Measurements from ENCODE around the gene MIER2. TPM values are rescaled to one million over a fixed set of nuclear protein-coding genes. Genes with fewer than 3 reads are reported as not detected.
A peak's percentile ranks its signal among the peaks of the same experiment; 100 is the strongest.
"Not testable (repeated sequence)": the region's sequence is repeated elsewhere in the genome, so short reads cannot be mapped to it uniquely, and the experiment has no call there.

Gene MIER2
- total RNA-seq, 2 experiments from 2014 or later = 20.7 to 22.0 TPM

DNA sequence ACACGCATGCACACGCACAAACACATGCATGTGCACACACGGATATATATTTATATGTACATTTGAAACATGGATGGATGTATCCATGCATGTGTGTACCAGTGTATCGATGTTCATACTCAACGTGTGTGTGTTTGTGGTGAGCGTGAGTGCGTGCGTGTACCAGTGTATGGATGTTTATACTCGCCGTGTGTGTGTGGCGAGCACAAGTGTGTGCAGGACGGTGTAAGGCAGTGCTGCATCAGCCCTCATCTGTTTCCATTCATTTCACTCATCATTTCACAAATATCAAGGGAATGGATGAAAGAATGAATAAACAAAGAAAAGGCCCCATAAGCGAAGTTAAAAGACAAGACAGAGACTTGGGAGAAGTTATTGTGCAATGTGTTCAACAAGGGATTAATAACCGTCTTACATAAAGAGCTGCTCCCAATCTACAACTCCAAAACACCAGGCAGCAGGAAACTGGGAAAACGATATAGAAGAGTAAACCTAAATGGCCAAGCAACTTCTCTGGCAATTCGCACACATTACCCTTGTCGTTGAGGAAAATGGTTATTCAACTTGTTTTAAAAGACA lies 21.7 kb upstream of the MIER2 start:
- POLR2A ChIA-PET = no interaction called here
- no peak for DNase-seq
- Mint-ChIP-seq H3K9me3 (no peaks in the 10 kb centered on the region), H3K27me3 (peaks cover 6% of the 10 kb centered on the region), H3K36me3 (ENCODE audit: low read depth) (no peaks in the 10 kb centered on the region), H3K4me1 (no peaks in the 10 kb centered on the region), H3K27ac (no peak overlapping the region), H3K4me3 (no peak overlapping the region)
- CTCF ChIA-PET = no interaction called here

DNA sequence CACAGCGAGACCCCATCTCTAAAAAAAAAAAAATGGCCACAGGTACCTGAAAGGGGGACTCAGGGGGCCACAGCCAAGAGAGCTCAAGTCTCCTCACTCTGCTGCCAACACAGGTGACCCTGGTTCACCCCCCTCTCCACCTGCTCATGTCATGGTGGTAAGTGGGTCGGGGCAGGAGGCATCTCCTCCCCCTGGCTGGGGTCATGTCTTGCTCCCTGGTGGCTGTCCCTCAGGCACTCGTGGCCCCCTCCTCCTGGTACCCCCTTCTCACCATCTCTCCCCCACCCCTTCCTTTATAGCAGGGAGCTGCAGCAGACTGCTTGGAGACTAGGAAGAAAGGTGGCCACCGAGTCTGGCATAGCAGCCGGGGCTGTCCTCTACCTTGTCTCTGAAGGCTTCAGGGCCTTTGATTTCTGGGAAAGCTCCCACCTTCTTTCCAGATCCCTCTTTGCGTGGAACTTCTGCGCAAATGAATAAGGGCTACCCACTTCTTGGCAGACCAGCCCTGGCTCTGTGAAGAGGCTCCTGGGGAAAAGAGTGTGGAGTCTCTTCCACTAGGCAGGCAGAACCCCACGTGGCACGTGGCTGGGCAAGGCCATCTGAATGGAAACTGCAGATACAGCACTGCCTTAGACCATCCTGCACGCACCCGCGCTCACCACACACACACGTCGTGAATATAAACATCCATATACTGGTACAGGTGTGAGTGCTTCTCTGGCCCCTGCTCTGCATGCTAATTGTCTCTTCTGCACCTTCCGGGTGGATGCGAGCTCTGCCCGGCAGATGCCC lies 20.1 kb upstream of the MIER2 start:
- H3K27ac Mint-ChIP-seq = no peak overlapping the region
- H3K36me3 Mint-ChIP-seq (ENCODE audit: low read depth) = no peaks in the 10 kb centered on the region
- no peak overlapping the region for H3K4me3 Mint-ChIP-seq
- DNase-seq = no peak
- POLR2A ChIA-PET = no interaction called here
- H3K4me1 Mint-ChIP-seq = no peaks in the 10 kb centered on the region
- H3K27me3 Mint-ChIP-seq = peaks cover 6% of the 10 kb centered on the region
- no peaks in the 10 kb centered on the region for H3K9me3 Mint-ChIP-seq
- CTCF ChIA-PET = interaction anchor here (1.3 kb wide), 1 partner anchor 145 kb away, joined by 3 read pairs; no protein-coding TSS in a partner anchor

DNA sequence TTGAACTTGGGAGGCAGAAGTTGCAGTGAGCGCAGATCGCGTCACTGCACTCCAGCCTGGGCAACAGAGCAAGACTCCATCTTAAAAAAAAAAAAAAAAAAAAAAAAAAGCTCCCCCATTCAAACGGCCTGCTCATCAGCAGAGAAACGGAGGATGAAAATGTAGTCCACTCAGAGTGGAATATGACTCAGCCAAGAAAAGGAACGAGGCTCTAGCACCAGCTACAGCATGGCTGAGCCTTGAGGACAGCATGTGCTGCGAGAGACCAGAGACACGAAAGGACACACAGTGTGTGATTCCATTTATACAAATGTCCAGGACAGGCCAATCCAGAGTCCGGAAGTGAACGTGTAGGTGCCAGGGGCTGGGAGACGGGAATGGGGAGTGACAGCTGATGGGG lies 18.1 kb upstream of the MIER2 start:
- H3K27ac Mint-ChIP-seq = no peak overlapping the region
- no peaks in the 10 kb centered on the region for H3K9me3 Mint-ChIP-seq
- no peaks in the 10 kb centered on the region for H3K4me1 Mint-ChIP-seq
- ChIA-PET POLR2A (no interaction called here), CTCF (interaction anchor here (1.0 kb wide), 1 partner anchor 9 kb away, joined by 3 read pairs; no protein-coding TSS in a partner anchor)
- no peaks in the 10 kb centered on the region for H3K36me3 Mint-ChIP-seq (ENCODE audit: low read depth)
- no peak overlapping the region for H3K4me3 Mint-ChIP-seq
- peaks cover 3% of the 10 kb centered on the region for H3K27me3 Mint-ChIP-seq
- no peak for DNase-seq

DNA sequence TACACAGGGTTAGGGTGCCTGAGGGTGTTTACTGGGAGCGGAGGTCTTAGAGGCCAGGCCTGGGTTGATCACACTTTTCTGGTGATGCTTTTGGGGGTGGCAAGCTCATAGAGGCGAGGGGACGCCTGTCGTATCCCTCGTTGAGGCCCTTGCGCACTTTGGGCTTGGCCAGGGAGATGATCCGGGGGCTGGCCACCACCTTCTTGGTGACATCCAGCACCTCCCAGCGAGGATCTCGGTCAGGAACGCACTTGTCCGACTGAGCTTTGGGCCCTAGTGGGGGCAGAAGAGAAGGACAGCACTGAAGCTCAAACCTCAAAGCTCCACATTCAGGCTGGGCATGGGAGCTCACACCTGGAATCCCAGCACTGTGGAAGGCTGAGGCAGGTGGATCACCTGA lies 17.6 kb upstream of the MIER2 start:
- no peaks in the 10 kb centered on the region for H3K9me3 Mint-ChIP-seq
- H3K27ac Mint-ChIP-seq = no peak overlapping the region
- H3K4me1 Mint-ChIP-seq = no peaks in the 10 kb centered on the region
- H3K4me3 Mint-ChIP-seq = no peak overlapping the region
- H3K27me3 Mint-ChIP-seq = peaks cover 3% of the 10 kb centered on the region
- ChIA-PET POLR2A (no interaction called here), CTCF (interaction anchor here (1.0 kb wide), 1 partner anchor 9 kb away, joined by 3 read pairs; no protein-coding TSS in a partner anchor)
- DNase-seq = no peak
- no peaks in the 10 kb centered on the region for H3K36me3 Mint-ChIP-seq (ENCODE audit: low read depth)

DNA sequence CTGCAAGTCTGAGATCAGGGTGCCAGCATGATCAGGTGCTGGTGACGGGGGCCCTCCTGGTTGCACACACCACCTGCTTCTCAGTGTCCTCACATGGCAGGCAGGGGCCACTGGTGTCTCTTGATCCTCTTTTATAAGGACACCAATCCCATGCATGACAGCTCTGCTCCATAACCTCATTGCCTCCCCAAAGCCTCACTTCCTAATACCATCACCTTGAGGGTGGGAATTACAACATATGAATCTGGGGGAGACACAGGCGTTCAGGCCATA lies 15.0 kb upstream of the MIER2 start:
- no peaks in the 10 kb centered on the region for H3K27me3 Mint-ChIP-seq

DNA sequence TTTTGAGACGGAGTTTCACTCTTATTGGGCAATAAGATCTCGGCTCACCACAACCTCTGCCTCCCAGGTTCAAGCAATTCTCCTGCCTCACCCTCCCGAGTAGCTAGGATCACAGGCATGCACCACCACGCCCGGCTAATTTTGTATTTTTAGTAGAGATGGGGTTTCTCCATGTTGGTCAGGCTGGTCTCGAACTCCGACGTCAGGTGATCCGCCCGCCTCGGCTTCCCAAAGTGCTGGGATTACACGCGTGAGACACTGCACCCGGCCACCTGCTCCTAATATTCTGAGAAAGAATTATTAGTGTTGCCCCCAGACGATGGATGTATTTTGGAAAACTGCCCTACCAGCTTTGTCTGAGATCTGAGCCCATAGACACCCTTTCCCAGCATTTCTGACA lies 10.9 kb upstream of the MIER2 start:
- H3K4me1 Mint-ChIP-seq; CTCF ChIA-PET; H3K36me3 Mint-ChIP-seq (ENCODE audit: low read depth); H3K4me3 Mint-ChIP-seq; H3K27me3 Mint-ChIP-seq; H3K27ac Mint-ChIP-seq; DNase-seq; POLR2A ChIA-PET: not testable (repeated sequence)
- peaks cover 23% of the 10 kb centered on the region for H3K9me3 Mint-ChIP-seq

More for the DNA sequence above, 15.0 kb upstream of the MIER2 start:
- Mint-ChIP-seq H3K4me1 (no peaks in the 10 kb centered on the region), H3K36me3 (ENCODE audit: low read depth) (no peaks in the 10 kb centered on the region), H3K4me3 (no peak overlapping the region), H3K9me3 (peaks cover 9% of the 10 kb centered on the region), H3K27ac (no peak overlapping the region)
- DNase-seq = no peak
- ChIA-PET CTCF (no interaction called here), POLR2A (no interaction called here)

- no peaks in the 10 kb centered on the region for H3K27me3 Mint-ChIP-seq
- ChIA-PET POLR2A (no interaction called here), CTCF (no interaction called here)
- no peaks in the 10 kb centered on the region for H3K4me1 Mint-ChIP-seq
- no peak overlapping the region for H3K27ac Mint-ChIP-seq
- H3K36me3 Mint-ChIP-seq (ENCODE audit: low read depth) = peaks cover 4% of the 10 kb centered on the region
- DNase-seq = no peak
- peaks cover 23% of the 10 kb centered on the region for H3K9me3 Mint-ChIP-seq
- no peak overlapping the region for H3K4me3 Mint-ChIP-seq
These were observed 10.5 kb upstream of the MIER2 start for GRCh38 chr19:355134-355533.

GRCh38 chr19:351976-352625 lies 7.5 kb upstream of the MIER2 start:
- no peaks in the 10 kb centered on the region for H3K4me1 Mint-ChIP-seq
- CTCF ChIA-PET = no interaction called here
- POLR2A ChIA-PET = no interaction called here
- H3K36me3 Mint-ChIP-seq (ENCODE audit: low read depth) = peaks cover 4% of the 10 kb centered on the region
- H3K4me3 Mint-ChIP-seq = no peak overlapping the region
- H3K27me3 Mint-ChIP-seq = no peaks in the 10 kb centered on the region
- peaks cover 23% of the 10 kb centered on the region for H3K9me3 Mint-ChIP-seq
- DNase-seq = no peak
- no peak overlapping the region for H3K27ac Mint-ChIP-seq

- Mint-ChIP-seq H3K27ac (no peak overlapping the region), H3K4me3 (no peak overlapping the region), H3K4me1 (peaks cover 16% of the 10 kb centered on the region), H3K36me3 (ENCODE audit: low read depth) (peaks cover 8% of the 10 kb centered on the region), H3K27me3 (peaks cover 2% of the 10 kb centered on the region), H3K9me3 (peaks cover 13% of the 10 kb centered on the region)
- ChIA-PET CTCF (no interaction called here), POLR2A (no interaction called here)
- DNase-seq = no peak
These were observed 3.6 kb upstream of the MIER2 start for GRCh38 chr19:347946-348861.

- ChIA-PET CTCF (no interaction called here), POLR2A (no interaction called here)
- Mint-ChIP-seq H3K9me3 (peaks cover 7% of the 10 kb centered on the region), H3K4me3 (peak overlapping the region; percentile 76), H3K27ac (peak overlapping the region; percentile 75), H3K27me3 (peaks cover 2% of the 10 kb centered on the region), H3K4me1 (peaks cover 39% of the 10 kb centered on the region), H3K36me3 (ENCODE audit: low read depth) (peaks cover 18% of the 10 kb centered on the region)
- no peak for DNase-seq
These were observed 804 bp upstream of the MIER2 start for GRCh38 chr19:345320-345879.

DNA sequence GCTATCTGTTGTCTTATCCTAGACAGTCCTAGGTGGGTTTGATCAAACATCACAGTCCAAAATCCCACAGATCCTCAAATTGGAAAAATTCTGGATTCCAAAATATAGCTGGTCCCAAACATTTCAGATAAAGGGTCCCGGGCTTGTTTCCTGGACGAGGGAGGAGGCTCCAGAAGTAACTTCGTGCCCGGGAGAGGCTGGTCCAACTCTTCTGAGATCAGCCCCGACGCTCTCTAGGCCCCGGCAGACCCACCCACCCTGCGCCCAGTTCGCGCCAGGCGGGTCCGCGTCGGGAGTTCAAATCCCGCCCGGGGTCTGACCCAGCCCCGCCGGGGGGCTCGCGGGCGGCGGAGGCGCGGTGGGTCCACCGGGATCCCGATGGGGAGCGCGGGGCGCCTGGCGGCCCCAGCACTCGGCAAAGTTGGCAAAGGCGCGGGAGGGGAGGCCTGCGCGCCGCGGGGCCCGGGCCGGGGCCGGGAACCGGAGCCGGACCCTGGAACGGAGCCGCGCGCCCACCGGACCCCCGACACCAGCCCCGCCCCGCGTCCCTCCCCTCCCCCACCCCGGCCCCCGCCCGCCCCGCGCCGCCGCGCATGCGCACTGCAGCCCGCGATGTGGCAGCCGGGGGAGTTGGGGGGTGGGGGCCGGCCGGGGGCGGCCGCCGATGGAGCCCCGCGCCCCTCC lies 513 bp downstream of the MIER2 start:
- peaks cover 28% of the 10 kb centered on the region for H3K36me3 Mint-ChIP-seq (ENCODE audit: low read depth)
- H3K4me3 Mint-ChIP-seq = peak overlapping the region; percentile 74
- ChIA-PET CTCF (interaction anchor here (0.9 to 1.5 kb wide), 2 partner anchors 44 to 167 kb away, joined by 3 read pairs; no protein-coding TSS in a partner anchor), POLR2A (no interaction called here)
- DNase-seq = peak; percentile 30
- H3K4me1 Mint-ChIP-seq = peaks cover 49% of the 10 kb centered on the region
- peaks cover 7% of the 10 kb centered on the region for H3K9me3 Mint-ChIP-seq
- peak overlapping the region; percentile 91 for H3K27ac Mint-ChIP-seq
- H3K27me3 Mint-ChIP-seq = peaks cover 2% of the 10 kb centered on the region

DNA sequence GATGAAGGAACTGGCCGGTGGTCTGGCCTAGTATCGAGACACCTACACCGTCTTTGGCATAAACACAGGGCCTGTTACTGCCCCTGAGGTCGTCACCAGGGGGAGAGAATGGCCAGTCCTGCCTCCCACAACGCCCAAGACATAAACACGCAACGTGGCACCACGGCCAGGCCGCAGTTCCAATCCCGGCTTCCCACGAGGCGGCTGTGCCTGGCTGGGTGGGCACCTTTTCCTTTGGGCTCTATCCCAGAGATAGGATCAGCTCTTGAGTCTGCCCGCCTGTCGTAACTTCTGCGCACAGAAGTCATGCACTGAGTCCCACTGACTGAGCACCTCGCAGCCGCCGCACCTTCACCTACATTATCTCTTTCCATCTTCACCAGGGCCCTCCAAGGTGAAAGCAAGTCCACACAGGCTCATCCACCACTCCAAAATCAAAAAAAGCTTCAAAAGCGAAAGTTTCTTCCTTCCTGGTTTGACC lies 1.1 kb downstream of the MIER2 start:
- peaks cover 7% of the 10 kb centered on the region for H3K9me3 Mint-ChIP-seq
- peaks cover 32% of the 10 kb centered on the region for H3K36me3 Mint-ChIP-seq (ENCODE audit: low read depth)
- H3K27ac Mint-ChIP-seq = peak overlapping the region; percentile 91
- peaks cover 54% of the 10 kb centered on the region for H3K4me1 Mint-ChIP-seq
- DNase-seq = no peak
- H3K4me3 Mint-ChIP-seq = peak overlapping the region; percentile 74
- ChIA-PET POLR2A (no interaction called here), CTCF (interaction anchor here (0.9 to 1.5 kb wide), 3 partner anchors 44 to 167 kb away, joined by 3 to 4 read pairs (median 3); no protein-coding TSS in a partner anchor)
- peaks cover 2% of the 10 kb centered on the region for H3K27me3 Mint-ChIP-seq
